Activated T-helper 2 cell treated with anti-CD3 and anti-CD28 coated beads, Interferon-gamma antibody, Interleukin-2, Interleukin-4, amounts not matched to agents 10 μg/mL and 5 μg/mL and 100 μg/mL, durations not matched to agents 14 hours and 24 hours and 36 hours (primary cell): ENCODE results near the gene LPO. TPM values are rescaled to one million over a fixed set of nuclear protein-coding genes. Genes with fewer than 3 reads are reported as not detected.

Experiments used
- DNase-seq: peaks from one replicate; pipeline ENCODE4 v3.0.0; 2021; ENCODE audit warnings: low spot score
- H3K27ac Mint-ChIP-seq: one replicate; pipeline ENCODE4 v1.8.0; 2021; ENCODE audit warnings: mixed read lengths
- H3K27me3 Mint-ChIP-seq: one replicate; pipeline ENCODE4 v1.8.0; 2021; ENCODE audit warnings: low read depth, mixed read lengths
- H3K36me3 Mint-ChIP-seq: one replicate; pipeline ENCODE4 v1.8.0; 2021; ENCODE audit warnings: low read depth, mixed read lengths
- H3K4me1 Mint-ChIP-seq: one replicate; pipeline ENCODE4 v1.8.0; 2021; ENCODE audit warnings: low read depth, mixed read lengths
- H3K4me3 Mint-ChIP-seq: one replicate; pipeline ENCODE4 v1.8.0; 2021; ENCODE audit warnings: low read depth, mild to moderate bottlenecking, moderate library complexity, mixed read lengths
- H3K9me3 Mint-ChIP-seq: one replicate; pipeline ENCODE4 v1.8.0; 2021; ENCODE audit warnings: mixed read lengths
- intact Hi-C: fragments of 100-400 bp; cut with micrococcal nuclease; formaldehyde crosslinking; loops from one replicate; pipeline ENCODE4 v1.15.1; 2023
- total RNA-seq: library from RNA; stranded (reverse); gene quantifications from 2 replicates; pipeline ENCODE4 v1.2.3, GENCODE V29; 2022

LPO gene
- total RNA-seq, 1 donor from 2014 or later: not detected

GRCh38 chr17:58208344-58208743, 30.0 kb upstream of the LPO start:
- no peak overlapping the region for H3K4me3 Mint-ChIP-seq

GRCh38 chr17:58210922-58211321, 27.5 kb upstream of the LPO start:
- Mint-ChIP-seq H3K9me3 (no peaks in the 10 kb centered on the region), H3K27ac (no peak overlapping the region)

More at GRCh38 chr17:58208344-58208743, 30.0 kb upstream of the LPO start:
- no peaks in the 10 kb centered on the region for H3K4me1 Mint-ChIP-seq
- no peaks in the 10 kb centered on the region for H3K9me3 Mint-ChIP-seq
- no peak overlapping the region for H3K27ac Mint-ChIP-seq
- peaks cover 13% of the 10 kb centered on the region for H3K36me3 Mint-ChIP-seq
- intact Hi-C loops: no loop called here
- no peak for DNase-seq
- H3K27me3 Mint-ChIP-seq: no peaks in the 10 kb centered on the region

GRCh38 chr17:58215685-58216084, 22.7 kb upstream of the LPO start:
- H3K36me3 Mint-ChIP-seq: peaks cover 7% of the 10 kb centered on the region
- peaks cover 26% of the 10 kb centered on the region for H3K4me1 Mint-ChIP-seq
- no peaks in the 10 kb centered on the region for H3K9me3 Mint-ChIP-seq
- H3K27me3 Mint-ChIP-seq: no peaks in the 10 kb centered on the region
- no peak for DNase-seq
- no peak overlapping the region for H3K27ac Mint-ChIP-seq
- no peak overlapping the region for H3K4me3 Mint-ChIP-seq
- intact Hi-C loops: no loop called here

More at GRCh38 chr17:58210922-58211321, 27.5 kb upstream of the LPO start:
- no peaks in the 10 kb centered on the region for H3K4me1 Mint-ChIP-seq
- no peak overlapping the region for H3K4me3 Mint-ChIP-seq
- peaks cover 15% of the 10 kb centered on the region for H3K36me3 Mint-ChIP-seq
- intact Hi-C loops: no loop called here
- no peaks in the 10 kb centered on the region for H3K27me3 Mint-ChIP-seq
- DNase-seq: no peak

GRCh38 chr17:58217766-58218165, 20.6 kb upstream of the LPO start:
- intact Hi-C loops: no loop called here
- H3K4me1 Mint-ChIP-seq: peaks cover 26% of the 10 kb centered on the region
- H3K36me3 Mint-ChIP-seq: peaks cover 2% of the 10 kb centered on the region
- H3K27ac Mint-ChIP-seq: peak overlapping the region; percentile 12
- H3K4me3 Mint-ChIP-seq: peak overlapping the region; percentile 35
- no peak for DNase-seq
- H3K9me3 Mint-ChIP-seq: no peaks in the 10 kb centered on the region
- H3K27me3 Mint-ChIP-seq: peaks cover 5% of the 10 kb centered on the region

GRCh38 chr17:58219007-58219788, 19.2 kb upstream of the LPO start, which contains the start of gene MKS1:
Gene MKS1, minus strand, starts transcription at chr17:58219255. Its CDS starts 25 bp downstream, at chr17:58219230.
- Mint-ChIP-seq H3K27ac (peak within 1 kb of the TSS; percentile 93), H3K4me1 (peaks cover 28% of the 10 kb centered on the region), H3K9me3 (no peaks in the 10 kb centered on the region), H3K4me3 (peak within 1 kb of the TSS; percentile 96), H3K27me3 (peaks cover 8% of the 10 kb centered on the region), H3K36me3 (peaks cover 2% of the 10 kb centered on the region)
- intact Hi-C loops: no loop called here
- DNase-seq: peak; percentile 95

- Mint-ChIP-seq H3K27me3 (peaks cover 8% of the 10 kb centered on the region), H3K4me3 (peak overlapping the region; percentile 96), H3K36me3 (peaks cover 2% of the 10 kb centered on the region), H3K4me1 (peaks cover 32% of the 10 kb centered on the region), H3K27ac (peak overlapping the region; percentile 93), H3K9me3 (no peaks in the 10 kb centered on the region)
- no peak for DNase-seq
- intact Hi-C loops: no loop called here
Measured at GRCh38 chr17:58219789-58220183, 18.6 kb upstream of the LPO start.

GRCh38 chr17:58224315-58224714, 14.1 kb upstream of the LPO start:
- H3K27ac Mint-ChIP-seq: no peak overlapping the region

GRCh38 chr17:58227733-58228132, 10.7 kb upstream of the LPO start:
- intact Hi-C loops: no loop called here
- no peak for DNase-seq
- Mint-ChIP-seq H3K27me3 (peaks cover 25% of the 10 kb centered on the region), H3K4me3 (no peak overlapping the region), H3K36me3 (no peaks in the 10 kb centered on the region), H3K9me3 (no peaks in the 10 kb centered on the region), H3K27ac (no peak overlapping the region), H3K4me1 (peaks cover 15% of the 10 kb centered on the region)

More at GRCh38 chr17:58224315-58224714, 14.1 kb upstream of the LPO start:
- H3K9me3 Mint-ChIP-seq: no peaks in the 10 kb centered on the region
- no peaks in the 10 kb centered on the region for H3K36me3 Mint-ChIP-seq
- intact Hi-C loops: no loop called here
- H3K4me3 Mint-ChIP-seq: no peak overlapping the region
- H3K27me3 Mint-ChIP-seq: peaks cover 20% of the 10 kb centered on the region
- peaks cover 10% of the 10 kb centered on the region for H3K4me1 Mint-ChIP-seq
- DNase-seq: no peak

GRCh38 chr17:58228679-58229078, 9.7 kb upstream of the LPO start:
- Mint-ChIP-seq H3K27ac (no peak overlapping the region), H3K4me3 (no peak overlapping the region), H3K27me3 (peaks cover 21% of the 10 kb centered on the region), H3K9me3 (no peaks in the 10 kb centered on the region), H3K36me3 (no peaks in the 10 kb centered on the region), H3K4me1 (peaks cover 16% of the 10 kb centered on the region)
- intact Hi-C loops: no loop called here
- no peak for DNase-seq

- peaks cover 25% of the 10 kb centered on the region for H3K27me3 Mint-ChIP-seq
- no peaks in the 10 kb centered on the region for H3K36me3 Mint-ChIP-seq
- no peak overlapping the region for H3K27ac Mint-ChIP-seq
- H3K9me3 Mint-ChIP-seq: no peaks in the 10 kb centered on the region
- H3K4me3 Mint-ChIP-seq: no peak overlapping the region
- no peak for DNase-seq
- intact Hi-C loops: no loop called here
- H3K4me1 Mint-ChIP-seq: peaks cover 12% of the 10 kb centered on the region
Measured at GRCh38 chr17:58229384-58229783, 9.0 kb upstream of the LPO start.

GRCh38 chr17:58229881-58230280, 8.5 kb upstream of the LPO start:
- H3K36me3 Mint-ChIP-seq: no peaks in the 10 kb centered on the region
- H3K4me3 Mint-ChIP-seq: no peak overlapping the region
- DNase-seq: no peak
- peaks cover 30% of the 10 kb centered on the region for H3K27me3 Mint-ChIP-seq
- no peak overlapping the region for H3K27ac Mint-ChIP-seq
- no peaks in the 10 kb centered on the region for H3K9me3 Mint-ChIP-seq
- peaks cover 10% of the 10 kb centered on the region for H3K4me1 Mint-ChIP-seq
- intact Hi-C loops: no loop called here

GRCh38 chr17:58231641-58232040, 6.7 kb upstream of the LPO start:
- Mint-ChIP-seq H3K9me3 (no peaks in the 10 kb centered on the region), H3K4me1 (peaks cover 10% of the 10 kb centered on the region), H3K27ac (no peak overlapping the region), H3K36me3 (no peaks in the 10 kb centered on the region), H3K27me3 (peaks cover 44% of the 10 kb centered on the region), H3K4me3 (no peak overlapping the region)
- intact Hi-C loops: no loop called here
- DNase-seq: no peak

- intact Hi-C loops: no loop called here
- Mint-ChIP-seq H3K9me3 (no peaks in the 10 kb centered on the region), H3K27me3 (peaks cover 46% of the 10 kb centered on the region)
Measured at GRCh38 chr17:58232707-58233156, 5.7 kb upstream of the LPO start.

More at GRCh38 chr17:58232707-58233156, 5.7 kb upstream of the LPO start:
- H3K4me3 Mint-ChIP-seq: no peak overlapping the region
- DNase-seq: no peak
- H3K4me1 Mint-ChIP-seq: peaks cover 10% of the 10 kb centered on the region
- no peak overlapping the region for H3K27ac Mint-ChIP-seq
- no peaks in the 10 kb centered on the region for H3K36me3 Mint-ChIP-seq
